GM21737 (cell line): ENCODE measurements around the gene PPM1A.
"Not testable (repeated sequence)": the region's sequence is repeated elsewhere in the genome, so short reads cannot be mapped to it uniquely, and the experiment has no call there.

Experiments
- ATAC-seq: cut with Tn5 transposase; IDR thresholded peaks from one replicate; pipeline ENCODE4 v1.9.1; 2021; ENCODE audit warnings: mild to moderate bottlenecking, moderate library complexity; ENCODE audit not compliant: unreplicated experiment

PPM1A gene

DNA sequence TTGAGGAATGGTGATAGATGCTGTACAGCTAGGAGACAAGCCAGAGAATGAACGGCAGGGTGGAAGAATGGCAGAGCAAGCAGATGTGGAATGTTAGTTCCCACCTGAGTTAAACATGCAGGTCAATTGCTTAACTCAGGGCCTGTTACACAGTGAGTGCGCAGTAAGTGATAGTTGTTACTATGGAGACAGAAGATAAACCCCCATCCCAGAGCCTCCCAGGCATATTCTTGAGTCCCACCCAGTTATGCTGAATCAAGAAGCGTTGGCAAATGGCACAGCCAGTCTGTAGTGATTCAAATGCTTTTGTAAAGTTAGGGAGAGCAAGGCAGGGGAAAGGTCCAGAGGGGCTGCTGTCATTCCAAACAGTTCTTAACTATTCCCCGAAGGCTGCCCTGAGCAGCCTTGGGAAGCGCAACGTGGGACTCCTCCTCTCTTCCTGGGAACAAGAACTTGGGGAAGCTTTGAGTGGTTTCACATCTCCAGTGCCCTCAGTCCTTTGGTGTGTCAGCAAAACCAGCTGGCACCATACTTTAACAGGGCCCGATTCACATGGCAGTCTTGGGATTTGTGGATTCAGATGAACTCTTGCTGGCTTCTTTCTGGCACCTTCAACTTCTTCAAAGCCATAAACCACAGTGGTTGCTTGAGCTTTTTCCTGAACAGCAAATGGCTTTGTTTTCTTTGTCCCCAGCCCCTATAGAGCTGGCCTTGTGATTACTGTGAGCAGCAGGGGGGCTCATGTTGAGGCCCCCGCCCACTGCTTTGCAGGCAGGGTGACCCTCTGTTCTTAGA, 66.4 kb downstream of the PPM1A start:
- no peak for ATAC-seq

DNA sequence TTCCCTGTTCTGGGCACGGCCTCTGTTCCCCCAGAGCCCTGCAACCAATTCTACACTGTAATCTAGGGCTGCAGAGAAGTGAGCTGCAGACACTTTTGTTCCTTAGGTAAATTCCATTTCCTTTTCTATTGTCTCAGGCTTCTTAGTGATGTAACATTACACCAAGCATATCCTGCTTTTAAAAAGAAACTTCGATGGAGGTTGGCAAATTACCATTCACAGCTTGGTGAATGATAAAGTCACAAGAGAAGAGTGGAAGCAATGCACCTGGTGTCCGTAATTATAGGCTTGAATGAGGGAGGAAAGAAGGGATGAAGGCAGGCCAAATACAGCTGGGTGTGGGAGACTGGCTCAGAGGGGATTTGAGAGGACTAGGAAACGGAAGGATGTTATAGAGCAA, 68.6 kb downstream of the PPM1A start:
- ATAC-seq: no peak

DNA sequence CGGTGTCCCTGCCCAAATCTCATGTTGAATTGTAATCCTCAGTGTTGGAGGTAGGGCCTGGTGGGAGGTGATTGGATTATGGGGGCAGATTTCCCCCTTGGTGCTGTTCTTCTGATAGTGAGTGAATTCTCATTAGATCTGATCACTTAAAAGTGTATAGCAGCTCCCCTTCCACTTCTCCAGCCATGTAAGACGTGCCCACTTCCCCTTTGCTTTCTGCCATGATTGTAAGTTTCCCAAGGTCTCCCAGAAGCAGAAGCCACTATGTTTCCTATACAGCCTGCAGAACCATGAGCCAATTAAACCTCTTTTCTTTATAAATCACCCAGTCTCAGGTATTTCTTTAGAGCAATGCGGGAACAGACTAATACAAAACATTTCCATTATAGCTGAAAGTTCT, 71.8 kb downstream of the PPM1A start:
- not testable (repeated sequence) for ATAC-seq

DNA sequence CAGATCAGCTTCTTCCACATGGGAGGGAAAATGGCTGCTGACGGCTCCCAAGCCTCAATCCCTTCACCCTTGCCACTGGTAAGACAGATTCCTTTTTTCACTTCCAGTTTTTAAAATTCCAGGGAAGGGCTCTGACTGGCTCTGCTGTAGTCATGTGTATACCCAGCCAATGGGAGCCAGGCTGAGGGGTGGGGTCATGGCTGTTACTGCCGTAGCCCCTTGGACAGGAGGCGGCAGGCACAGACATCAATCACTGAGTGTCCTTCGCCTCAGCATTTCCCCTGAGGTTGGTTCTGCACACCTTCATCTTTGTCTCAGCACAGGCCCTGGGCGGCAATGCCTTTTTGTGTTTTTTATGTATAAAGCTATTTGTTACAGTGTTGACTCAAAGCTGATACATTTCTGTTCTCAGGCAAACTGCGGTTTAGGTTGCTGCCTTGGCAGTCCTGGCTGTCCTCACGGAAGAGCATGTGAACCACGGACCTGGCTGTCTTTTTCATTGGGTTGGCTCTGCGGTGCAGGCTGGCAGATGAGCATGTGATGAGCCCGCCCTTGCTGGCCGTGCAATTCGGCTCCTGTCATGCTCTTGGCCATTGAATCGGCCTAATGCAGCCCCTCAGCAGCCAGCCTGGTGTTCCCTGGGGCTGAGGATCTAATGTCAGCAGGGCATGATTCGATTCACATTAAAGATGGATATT, 74.3 kb downstream of the PPM1A start:
- no peak for ATAC-seq

DNA sequence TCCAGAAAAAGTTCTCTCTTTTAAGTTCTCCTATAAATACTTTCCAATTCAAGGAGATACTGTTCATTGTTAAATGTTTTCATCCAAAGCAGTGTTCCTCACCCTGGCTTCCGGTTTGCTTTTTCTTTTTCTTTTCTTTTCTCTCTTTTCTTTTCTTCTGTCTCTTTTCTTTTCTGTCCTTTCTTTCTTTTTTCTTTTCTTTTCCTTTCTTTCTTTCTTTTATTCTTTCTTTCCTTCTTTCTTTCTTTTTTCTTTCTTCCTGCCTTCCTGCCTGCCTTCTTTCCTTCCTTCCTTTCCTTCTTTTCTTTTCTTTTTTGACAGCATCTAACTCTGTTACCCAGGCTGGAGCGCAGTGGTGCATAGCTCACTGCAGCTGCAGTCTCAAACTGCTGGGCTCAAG, 75.8 kb downstream of the PPM1A start:
- ATAC-seq: no peak

DNA sequence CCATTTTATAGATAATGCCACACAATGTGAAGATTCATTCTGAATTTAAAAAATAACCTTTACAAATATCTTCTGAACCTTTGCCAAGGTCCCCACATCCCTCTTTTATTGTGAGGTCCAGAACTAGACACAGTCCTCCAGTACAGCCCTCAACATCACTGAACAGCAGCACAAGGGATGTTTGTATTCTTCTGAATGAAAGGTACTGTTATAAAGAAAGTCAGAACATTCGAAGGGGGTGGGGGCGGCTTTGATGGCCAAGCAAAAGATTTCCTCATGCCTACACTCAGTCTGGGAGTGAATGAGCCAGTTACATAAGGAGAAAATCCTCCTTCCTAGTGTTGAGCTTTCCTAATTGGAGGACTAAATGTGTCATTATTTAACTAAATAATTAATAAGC, 77.3 kb downstream of the PPM1A start:
- ATAC-seq: no peak

DNA sequence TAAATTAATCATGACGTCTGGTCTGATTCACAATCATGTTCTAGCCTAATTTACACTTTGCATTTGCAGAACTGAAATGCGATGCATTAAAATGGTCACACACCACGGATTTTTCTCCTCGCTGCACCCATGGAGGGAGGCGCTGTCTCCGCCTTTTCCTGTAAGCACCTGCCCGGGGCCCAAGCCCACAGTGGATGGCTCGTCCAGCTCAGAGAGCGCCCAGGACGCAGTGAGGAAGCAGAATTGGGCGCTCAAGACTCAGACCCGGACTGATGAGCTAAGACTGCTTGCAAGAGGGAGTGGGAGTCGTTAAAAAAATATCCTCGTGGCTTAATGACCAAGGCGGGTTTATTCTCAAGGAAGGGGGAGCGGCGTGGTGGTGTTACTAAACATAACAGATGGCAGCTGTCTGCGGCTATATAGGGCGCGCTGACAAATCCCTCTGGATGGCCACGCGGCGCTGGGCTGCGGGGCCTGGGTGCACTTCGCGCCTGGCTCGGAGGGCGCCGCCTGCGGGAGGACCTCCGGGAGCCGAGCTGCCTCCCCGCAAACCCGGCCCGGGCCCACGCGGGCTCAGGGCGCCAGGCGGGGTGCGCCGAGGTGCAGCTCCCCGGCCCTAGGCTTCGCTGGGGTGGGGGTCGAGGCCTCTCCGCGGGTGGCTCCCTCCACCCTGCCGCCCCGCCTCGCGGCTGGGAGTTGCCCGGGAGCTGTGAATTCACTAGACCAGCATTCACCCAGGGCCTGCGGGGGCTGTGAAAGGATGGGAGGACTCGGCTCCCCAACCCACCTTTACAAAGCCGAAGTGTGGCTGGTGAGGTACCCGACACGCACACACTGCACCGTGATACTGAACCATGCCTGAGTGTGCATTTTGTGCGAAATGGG, 78.7 kb downstream of the PPM1A start:
- ATAC-seq: peak; percentile 49

DNA sequence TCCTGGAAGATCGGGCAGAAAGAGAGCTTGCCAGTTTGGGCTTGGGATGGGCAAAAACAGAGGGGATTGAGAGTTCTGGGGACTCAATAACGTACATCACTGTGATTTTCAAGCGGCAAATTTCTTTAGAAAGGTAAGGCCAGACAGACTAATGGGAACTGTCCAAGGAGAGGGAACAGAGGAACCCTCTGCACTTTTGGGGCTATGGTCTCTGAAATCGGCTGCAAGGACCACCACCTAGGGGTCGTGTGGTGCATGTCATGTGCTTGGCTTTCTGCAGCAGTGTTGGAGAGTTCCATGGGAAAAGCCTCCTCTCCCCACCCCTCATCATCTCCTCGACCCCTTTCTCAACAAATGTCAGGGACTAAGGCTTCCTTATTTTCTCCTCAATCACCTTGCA, 79.6 kb downstream of the PPM1A start:
- no peak for ATAC-seq

DNA sequence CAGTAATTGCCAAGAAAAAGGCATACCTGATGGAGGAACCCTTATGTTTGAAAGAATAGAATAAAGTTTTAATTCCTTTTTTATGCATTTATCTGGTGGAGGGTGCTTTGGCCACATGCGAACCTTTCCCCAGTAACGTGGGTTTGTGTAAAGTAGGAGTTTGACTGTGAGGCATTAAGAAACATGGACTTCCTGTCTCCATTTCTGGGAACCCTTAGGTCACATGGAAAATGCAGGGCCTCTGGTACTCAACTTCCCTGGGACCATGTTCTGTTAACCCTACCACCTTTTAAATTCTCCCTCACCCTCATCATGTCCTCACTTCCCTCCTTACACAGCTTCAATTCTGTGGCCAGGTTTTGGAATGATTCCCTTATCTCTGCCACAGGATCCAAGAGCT, 80.3 kb downstream of the PPM1A start:
- ATAC-seq: no peak

DNA sequence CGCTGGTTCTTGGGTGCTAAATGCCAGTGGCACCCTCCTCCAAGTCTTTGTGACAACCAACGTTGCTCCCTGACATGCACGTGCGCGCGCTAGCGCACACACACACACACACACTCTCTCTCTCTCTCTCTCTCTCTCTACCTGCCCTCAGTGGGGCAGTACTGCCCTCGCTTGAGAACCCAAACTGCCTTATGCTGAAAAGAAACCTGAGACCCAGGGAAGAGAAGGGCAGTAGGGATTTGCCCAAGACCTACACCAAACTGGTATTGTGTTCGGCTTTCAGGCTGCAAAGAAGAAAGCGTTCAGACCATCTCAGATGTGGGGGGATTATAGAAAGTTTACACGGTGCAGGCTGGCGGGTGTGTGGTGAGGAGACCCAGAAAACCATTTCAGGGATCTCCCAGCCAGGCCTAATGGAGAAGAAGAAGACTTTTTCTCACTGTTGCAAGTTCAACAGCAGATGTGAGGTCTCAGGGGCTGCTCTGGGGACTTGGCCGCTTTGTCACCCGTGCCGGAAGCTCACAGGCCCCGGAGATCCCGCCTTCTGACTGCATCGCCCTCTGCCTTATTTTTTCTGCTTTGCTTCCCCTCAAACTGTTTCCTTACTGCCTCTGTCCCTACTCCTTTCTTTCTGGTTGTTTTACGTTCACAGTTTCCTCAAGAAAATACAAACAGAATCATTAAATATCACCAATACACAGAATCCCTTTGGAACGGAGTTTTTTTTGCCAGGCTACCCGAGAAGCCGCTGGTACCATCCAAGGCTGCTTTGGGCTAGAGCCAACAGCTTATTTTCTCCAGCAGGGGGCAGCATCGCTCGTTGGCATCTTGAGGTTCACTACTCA, 82.4 kb downstream of the PPM1A start:
- peak; percentile 77 for ATAC-seq

DNA sequence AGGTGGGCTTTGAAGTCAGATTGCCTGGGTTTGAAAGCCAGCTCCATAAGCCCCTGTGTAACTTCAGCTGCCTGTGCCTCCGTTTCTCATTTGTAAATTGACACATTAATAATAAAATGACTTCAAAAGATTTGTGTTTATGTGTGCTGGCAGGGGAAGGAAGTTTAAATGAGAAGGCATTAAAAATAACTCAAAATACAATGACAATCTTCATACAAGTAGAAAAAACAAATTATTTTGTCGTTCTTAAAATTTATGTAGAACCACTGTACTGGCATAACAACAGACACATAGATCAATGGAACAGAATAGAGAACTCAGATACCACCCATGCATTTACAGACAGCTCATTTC, 83.0 kb downstream of the PPM1A start:
- ATAC-seq: no peak

DNA sequence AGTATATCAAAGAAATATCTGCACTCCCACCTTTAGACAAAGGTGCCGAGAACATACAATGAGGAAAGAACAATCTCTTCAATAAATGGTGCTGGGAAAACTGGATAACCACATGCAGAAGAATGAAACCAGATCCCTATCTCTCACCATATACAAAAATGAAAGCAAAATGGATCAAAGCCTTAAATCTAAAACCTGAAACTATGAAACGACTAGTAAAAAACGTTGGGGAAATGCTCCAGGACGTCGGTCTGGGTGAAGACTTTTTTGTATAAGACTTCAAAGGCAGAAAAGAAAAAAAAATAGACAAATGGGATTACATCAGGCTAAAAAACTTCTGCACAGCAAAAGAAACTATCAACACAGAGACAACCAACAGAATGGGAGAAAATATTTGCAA, 83.8 kb downstream of the PPM1A start:
- no peak for ATAC-seq

DNA sequence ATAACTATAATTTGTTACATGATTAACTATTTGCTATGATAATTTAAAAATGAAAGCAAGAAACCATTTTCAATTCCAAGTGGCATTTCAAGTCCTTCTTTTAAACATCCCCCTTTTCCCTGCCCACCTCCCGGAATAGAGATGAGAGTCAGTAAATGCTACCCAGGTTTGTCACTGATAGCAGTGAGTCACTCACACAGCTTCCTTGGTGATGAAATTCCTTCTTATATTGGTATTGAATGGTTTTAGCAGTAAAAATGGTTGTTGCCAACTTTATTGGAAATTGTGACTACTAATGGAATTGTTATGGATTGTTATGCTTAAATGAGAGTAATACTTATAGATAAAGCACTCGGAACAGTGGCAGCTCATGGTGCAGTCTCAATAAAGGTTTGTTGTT, 90.5 kb downstream of the PPM1A start:
- ATAC-seq: no peak

DNA sequence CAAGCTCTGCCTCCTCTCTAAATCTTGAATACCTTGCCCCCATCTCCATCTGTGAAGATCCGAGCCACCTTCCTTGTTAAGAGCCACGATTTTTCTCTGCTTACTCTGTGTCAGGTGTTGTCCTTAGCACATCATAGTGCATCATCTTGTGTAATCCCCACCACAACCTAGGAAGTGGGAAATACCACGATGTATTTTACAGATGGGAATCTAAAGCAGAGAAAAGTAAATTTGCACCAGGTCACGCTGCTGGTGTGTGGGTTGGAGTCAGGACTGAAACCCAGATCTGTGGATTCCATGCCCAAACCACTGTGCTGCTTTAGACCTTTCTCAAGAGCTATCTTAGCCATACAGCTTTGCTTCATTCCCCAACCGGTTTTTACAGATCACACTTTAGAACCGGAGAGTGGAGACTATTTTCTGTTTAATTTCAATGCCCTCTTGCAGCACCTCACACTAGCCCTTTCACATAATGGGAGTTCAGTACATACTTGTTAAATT, 94.6 kb downstream of the PPM1A start:
- ATAC-seq: no peak

DNA sequence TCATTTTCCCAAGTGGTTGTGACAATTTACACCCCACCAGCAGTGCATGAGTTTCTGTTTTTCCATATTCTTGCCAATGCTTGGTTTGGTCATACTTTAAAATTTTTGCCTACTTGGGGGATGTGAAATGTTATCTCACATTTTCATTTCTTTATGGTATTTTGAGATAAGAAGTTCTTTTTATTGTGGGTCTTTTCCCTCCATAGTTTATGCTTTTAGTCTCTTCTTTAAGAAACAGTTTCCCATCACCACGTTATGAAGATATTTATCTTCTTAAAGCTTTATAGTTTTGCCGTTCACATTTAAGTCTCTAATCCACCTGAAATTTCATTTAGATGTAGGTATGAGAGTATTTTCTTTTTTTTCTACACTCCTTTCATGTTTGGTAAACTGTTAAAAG, 95.7 kb downstream of the PPM1A start:
- no peak for ATAC-seq

DNA sequence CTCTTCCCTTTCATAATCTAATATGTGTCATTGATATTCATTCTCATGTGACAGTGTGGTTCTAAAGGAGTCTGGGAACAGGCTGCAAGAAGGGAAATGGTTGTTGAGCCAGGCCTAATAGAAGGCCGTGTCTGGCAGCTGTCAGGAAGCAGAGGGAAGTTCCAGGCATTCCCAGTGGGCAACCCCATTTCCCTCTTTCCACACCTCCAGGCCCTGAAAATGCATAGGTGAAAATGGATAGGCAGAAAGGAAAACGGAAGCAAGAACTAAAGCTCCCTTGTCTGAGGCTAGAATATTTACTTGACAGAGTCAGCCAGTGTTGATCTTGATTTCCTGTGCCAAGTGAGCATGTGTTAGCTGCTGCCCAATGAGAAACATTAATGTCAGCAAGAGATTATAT, 97.7 kb downstream of the PPM1A start:
- no peak for ATAC-seq

DNA sequence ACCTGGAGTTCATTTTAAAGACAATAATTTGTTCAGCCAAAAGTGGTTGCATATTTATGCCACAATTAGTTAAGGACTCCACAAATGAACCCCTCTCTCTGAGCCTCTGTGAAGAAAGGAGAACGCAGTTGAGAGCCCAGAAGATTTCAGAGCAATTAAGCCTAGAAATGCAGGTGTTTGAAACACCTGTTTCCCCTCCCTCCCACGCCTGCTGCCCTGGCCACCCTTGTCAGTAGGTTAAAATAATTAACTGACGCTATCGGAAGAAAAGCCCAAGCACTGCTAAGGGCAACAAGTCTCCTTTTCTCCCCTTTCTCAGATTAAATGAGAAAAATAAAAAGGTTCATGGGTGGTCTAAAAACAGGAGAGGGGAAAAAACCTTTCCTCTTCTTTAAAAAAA, 99.2 kb downstream of the PPM1A start:
- no peak for ATAC-seq
